SJSA1 (cell line): ENCODE results near the gene MAPKAPK2. TPM values are rescaled to one million over a fixed set of nuclear protein-coding genes. Genes with fewer than 3 reads are reported as not detected.
"Not testable (repeated sequence)": the region's sequence is repeated elsewhere in the genome, so short reads cannot be mapped to it uniquely, and the experiment has no call there.

Experiments
- DNase-seq, 2 experiments: peaks; one replicate each; pipeline ENCODE4 v3.0.0-alpha.2; 2015 to 2020; ENCODE audit warnings: low spot score in 2 of 2, low read depth in 1 of 2
- H3K27ac ChIP-seq: fragments of 250-450 bp; sonication (Bioruptor Pico); 2 replicates; pipeline ENCODE4 v1.5.1; 2020; ENCODE audit warnings: mild to moderate bottlenecking, moderate library complexity
- H3K27me3 ChIP-seq: fragments of 250-450 bp; sonication (Bioruptor Pico); replicated peaks from 2 replicates; pipeline ENCODE4 v1.5.1; 2020; ENCODE audit warnings: mild to moderate bottlenecking, moderate library complexity
- H3K36me3 ChIP-seq: fragments of 250-450 bp; sonication (Bioruptor Pico); 2 replicates; pipeline ENCODE4 v1.5.1; 2020; ENCODE audit warnings: mild to moderate bottlenecking
- H3K4me1 ChIP-seq: fragments of 250-450 bp; sonication (Bioruptor Pico); replicated peaks from 2 replicates; pipeline ENCODE4 v1.6.1; 2021; ENCODE audit warnings: mild to moderate bottlenecking
- H3K4me3 ChIP-seq: fragments of 250-450 bp; sonication (Bioruptor Pico); 2 replicates; pipeline ENCODE4 v1.5.1; 2020; ENCODE audit warnings: mild to moderate bottlenecking
- H3K9me3 ChIP-seq: fragments of 250-450 bp; sonication (Bioruptor Pico); replicated peaks from 2 replicates; pipeline ENCODE4 v1.5.1; 2020; ENCODE audit warnings: mild to moderate bottlenecking
- total RNA-seq: library from RNA; depleted of rRNA; stranded (reverse); fragments of >200 nt; shearing (Covaris generic); gene quantifications from 2 replicates; pipeline ENCODE4 v1.2.3, GENCODE V29; 2014

MAPKAPK2 gene
- total RNA-seq, 1 experiment from 2014 or later, result 58.6 TPM

DNA sequence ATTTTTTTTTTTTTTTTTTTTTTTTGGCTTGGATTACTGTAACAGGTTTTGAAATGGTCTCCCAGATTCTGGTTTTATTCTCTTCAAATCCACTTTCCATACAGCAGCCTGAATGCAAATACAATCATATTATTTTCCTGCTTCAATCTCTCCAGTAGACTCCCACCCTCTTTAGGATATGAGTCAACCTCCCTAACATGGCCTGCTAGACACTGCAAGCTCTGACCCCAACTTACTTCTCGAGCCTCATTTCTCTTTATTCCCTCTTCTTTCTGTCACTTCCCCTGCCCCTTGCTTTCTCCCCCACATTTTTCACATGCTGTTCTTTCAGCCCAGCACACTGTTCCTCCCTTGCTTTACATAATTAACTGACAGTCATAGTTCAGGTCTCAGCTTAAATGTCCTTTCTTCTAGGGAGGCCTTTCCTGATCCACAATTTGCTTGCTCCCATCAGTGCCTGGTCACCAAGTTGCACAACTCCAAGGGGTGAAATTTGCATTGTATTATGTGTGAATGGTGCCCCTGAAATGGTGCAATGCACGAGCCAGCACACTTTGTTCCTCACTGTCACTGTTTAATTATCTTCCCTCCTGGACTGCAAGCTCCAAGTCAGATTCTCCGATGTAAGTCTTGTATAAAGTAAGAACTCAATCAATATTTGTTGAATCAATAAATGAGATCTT lies 63.8 kb downstream of the MAPKAPK2 start:
- Histone ChIP-seq H3K4me1 (peaks cover 20% of the 10 kb centered on the region), H3K36me3 (no peaks in the 10 kb centered on the region), H3K27ac (no peak overlapping the region), H3K4me3 (no peak overlapping the region), H3K27me3 (no peaks in the 10 kb centered on the region), H3K9me3 (no peaks in the 10 kb centered on the region)
- DNase-seq, result no peak

DNA sequence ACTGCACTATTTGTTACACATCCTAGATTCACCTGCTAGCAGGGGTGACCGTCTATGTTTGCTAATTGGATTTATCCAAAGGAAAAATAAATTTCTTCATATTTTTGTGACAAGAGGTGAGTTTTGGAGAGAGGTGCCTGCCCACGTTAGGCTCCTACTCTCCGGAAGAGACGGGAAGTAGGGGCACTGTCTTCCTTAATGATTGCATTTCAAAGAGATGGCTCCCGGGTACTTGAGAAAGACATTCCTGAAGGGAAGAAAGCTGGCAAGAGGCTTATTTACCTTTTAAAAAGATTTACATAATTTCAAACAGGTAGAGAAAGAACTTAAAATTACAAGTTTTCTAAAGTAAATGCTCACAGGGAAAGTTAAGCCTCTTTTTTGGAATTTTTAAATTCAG lies 67.2 kb downstream of the MAPKAPK2 start:
- no peaks in the 10 kb centered on the region for H3K9me3 ChIP-seq
- DNase-seq, result no peak
- H3K36me3 ChIP-seq, result no peaks in the 10 kb centered on the region
- peaks cover 16% of the 10 kb centered on the region for H3K4me1 ChIP-seq
- no peak overlapping the region for H3K4me3 ChIP-seq
- no peaks in the 10 kb centered on the region for H3K27me3 ChIP-seq
- H3K27ac ChIP-seq, result no peak overlapping the region

DNA sequence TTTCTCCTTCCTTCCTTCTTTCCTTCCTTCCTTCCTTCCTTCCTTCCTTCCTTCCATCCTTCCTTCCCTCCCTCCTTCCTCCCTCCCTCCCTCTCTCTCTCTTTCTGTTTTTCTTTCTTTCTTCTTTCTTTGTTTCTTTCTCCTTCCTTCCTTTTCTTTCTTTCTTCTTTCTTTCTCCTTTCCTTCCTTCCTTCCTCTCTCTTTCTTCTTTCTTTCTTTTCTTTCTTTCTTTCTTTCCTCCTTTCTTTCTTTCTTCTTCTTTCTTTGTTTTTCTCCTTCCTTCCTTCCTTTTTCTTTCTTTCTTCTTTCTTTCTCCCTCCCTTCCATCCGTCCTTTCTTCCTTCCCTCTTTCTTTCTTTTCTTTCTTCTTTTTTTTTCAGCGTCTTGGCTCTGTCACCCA lies 67.8 kb downstream of the MAPKAPK2 start:
- Histone ChIP-seq H3K36me3 (no peaks in the 10 kb centered on the region), H3K27me3 (no peaks in the 10 kb centered on the region), H3K27ac (no peak overlapping the region), H3K4me3 (no peak overlapping the region), H3K4me1 (peaks cover 16% of the 10 kb centered on the region), H3K9me3 (no peaks in the 10 kb centered on the region)
- no peak for DNase-seq

DNA sequence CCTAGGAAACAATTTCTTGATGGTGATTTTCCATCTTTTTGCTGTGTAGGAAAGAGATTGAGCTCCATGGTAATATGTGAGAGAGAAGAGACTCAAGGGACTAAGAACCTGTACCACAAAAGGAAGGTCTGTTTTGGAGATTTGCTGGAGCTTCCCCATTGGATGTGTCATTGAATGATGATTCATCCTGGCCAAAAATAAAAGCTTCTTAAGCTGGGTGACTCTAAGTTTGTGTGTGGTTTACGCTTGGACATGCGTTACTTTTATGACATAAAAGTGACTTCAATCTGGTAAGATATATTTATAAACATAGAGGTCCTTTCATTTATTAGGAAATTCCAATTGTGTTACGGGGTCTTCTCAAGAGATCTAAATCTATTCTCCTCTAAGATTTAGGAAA lies 68.4 kb downstream of the MAPKAPK2 start:
- H3K4me1 ChIP-seq, result peaks cover 21% of the 10 kb centered on the region
- H3K4me3 ChIP-seq, result no peak overlapping the region
- no peaks in the 10 kb centered on the region for H3K36me3 ChIP-seq
- H3K27me3 ChIP-seq, result no peaks in the 10 kb centered on the region
- DNase-seq, result peak in 1 of 2 experiments; percentile 60
- no peaks in the 10 kb centered on the region for H3K9me3 ChIP-seq
- H3K27ac ChIP-seq, result no peak overlapping the region

DNA sequence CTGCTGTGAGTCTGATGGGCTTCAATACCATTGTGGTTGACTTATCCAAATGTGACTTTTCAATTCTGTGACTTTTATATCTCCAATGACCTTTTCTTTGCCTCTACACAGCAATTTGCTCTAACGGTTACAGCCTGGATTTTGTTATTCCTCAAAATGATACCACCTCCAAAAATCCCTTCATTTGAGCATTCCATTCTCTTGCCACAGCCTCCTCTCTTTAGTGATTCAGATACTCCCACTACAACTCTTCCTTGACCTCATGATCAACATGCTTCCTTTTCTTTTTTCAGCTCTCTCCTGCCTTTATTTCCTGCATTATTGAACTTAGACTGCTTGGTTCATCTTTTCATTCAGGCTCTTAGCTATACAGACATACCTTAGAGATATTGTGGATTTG lies 69.3 kb downstream of the MAPKAPK2 start:
- Histone ChIP-seq H3K36me3 (no peaks in the 10 kb centered on the region), H3K4me3 (no peak overlapping the region), H3K27me3 (no peaks in the 10 kb centered on the region), H3K4me1 (peaks cover 21% of the 10 kb centered on the region), H3K27ac (0 out of 2 replicates have a peak overlapping the region, but pooled peaks have one; percentile 25), H3K9me3 (no peaks in the 10 kb centered on the region)
- peak in 1 of 2 experiments; percentile 27 for DNase-seq

DNA sequence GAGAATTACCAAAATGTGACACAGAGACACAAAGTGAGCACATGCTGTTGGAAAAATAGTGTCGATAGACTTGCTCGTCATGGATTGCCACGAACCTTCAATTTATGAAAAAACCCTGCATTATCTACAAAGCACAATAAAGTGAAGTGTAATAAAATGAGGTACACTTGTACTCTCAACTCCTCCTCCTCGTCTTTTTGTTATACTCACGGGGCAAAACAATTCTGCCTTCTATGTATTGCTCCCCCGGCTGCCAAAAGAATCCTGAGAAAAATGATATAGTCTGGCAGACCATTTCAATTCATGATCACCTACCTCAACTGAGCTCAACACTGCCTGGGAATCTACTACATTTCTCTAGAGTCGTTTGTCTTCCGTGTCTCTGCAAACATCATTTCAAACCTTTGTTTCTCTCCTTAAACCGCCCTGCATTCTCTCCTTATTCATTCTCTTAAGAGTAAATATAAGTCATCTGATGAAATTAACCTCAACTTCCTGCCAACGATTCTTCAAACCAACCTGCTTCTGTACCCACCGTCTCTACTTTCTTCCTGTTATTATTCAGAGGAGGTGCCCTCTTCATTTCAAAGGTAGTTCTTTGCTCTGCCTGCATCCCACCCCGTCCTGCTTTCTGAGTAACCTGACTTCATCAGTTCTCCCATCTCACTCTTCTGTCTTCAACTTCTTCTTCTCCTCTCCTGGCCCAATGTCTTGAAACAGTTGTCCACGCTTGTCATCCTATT lies 73.0 kb downstream of the MAPKAPK2 start:
- no peak overlapping the region for H3K27ac ChIP-seq
- H3K27me3 ChIP-seq, result no peaks in the 10 kb centered on the region
- H3K4me3 ChIP-seq, result no peak overlapping the region
- no peaks in the 10 kb centered on the region for H3K36me3 ChIP-seq
- no peaks in the 10 kb centered on the region for H3K9me3 ChIP-seq
- no peak for DNase-seq
- peaks cover 20% of the 10 kb centered on the region for H3K4me1 ChIP-seq

DNA sequence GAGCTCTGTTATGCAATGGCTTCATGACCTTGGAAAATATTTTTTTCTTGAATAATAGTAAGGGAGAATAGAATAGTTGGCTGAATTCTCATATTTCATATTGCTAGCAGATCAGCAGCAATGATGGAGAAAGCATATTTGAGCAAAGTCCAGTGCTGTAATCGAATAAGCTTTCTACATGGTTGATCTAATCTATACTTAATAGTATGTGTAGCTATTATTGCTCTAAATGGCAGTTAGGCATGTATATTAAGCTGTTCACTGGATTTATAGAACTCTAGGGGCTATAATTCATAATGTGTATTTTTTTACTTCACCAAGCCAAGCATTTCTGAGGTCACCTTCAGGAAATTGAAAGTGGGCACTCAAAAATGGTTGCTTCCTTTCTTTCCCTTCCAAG lies 75.9 kb downstream of the MAPKAPK2 start:
- Histone ChIP-seq H3K36me3 (no peaks in the 10 kb centered on the region), H3K27me3 (no peaks in the 10 kb centered on the region), H3K4me3 (no peak overlapping the region), H3K27ac (no peak overlapping the region), H3K9me3 (no peaks in the 10 kb centered on the region), H3K4me1 (peaks cover 5% of the 10 kb centered on the region)
- DNase-seq, result no peak

- no peaks in the 10 kb centered on the region for H3K27me3 ChIP-seq
- H3K27ac ChIP-seq, result no peak overlapping the region
Observed at GRCh38 chr1:206761159-206761768, 76.6 kb downstream of the MAPKAPK2 start.

GRCh38 chr1:206762741-206763364 lies 78.1 kb downstream of the MAPKAPK2 start:
- not testable (repeated sequence) for DNase-seq, H3K27ac ChIP-seq, H3K4me3 ChIP-seq, H3K9me3 ChIP-seq, H3K27me3 ChIP-seq, H3K36me3 ChIP-seq
- H3K4me1 ChIP-seq, result peaks cover 17% of the 10 kb centered on the region

More at GRCh38 chr1:206761159-206761768, 76.6 kb downstream of the MAPKAPK2 start:
- DNase-seq, result no peak
- Histone ChIP-seq H3K4me1 (peaks cover 11% of the 10 kb centered on the region), H3K36me3 (no peaks in the 10 kb centered on the region), H3K9me3 (no peaks in the 10 kb centered on the region), H3K4me3 (no peak overlapping the region)

DNA sequence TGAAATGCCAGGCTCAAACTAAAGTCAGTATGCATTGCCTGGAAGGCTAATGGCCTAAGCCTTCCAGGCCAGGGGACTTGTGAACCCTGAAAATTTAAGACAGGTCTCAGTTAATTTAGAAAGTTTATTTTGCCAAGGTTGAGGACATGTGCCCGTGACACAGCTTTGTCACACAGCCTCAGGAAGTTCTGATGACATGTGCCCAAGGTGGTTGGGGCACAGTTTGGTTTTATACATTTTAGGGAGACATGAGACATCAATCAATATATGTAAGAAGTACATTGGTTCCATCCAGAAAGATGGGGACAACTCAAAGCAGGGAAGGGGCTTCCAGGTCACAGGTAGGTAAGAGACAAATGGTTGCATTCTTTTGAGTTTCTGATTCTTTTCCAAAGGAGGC lies 81.1 kb downstream of the MAPKAPK2 start:
- not testable (repeated sequence) for H3K27ac ChIP-seq, H3K36me3 ChIP-seq, DNase-seq, H3K9me3 ChIP-seq, H3K4me3 ChIP-seq, H3K27me3 ChIP-seq
- peaks cover 16% of the 10 kb centered on the region for H3K4me1 ChIP-seq

GRCh38 chr1:206766251-206766856 lies 81.6 kb downstream of the MAPKAPK2 start:
- no peaks in the 10 kb centered on the region for H3K9me3 ChIP-seq
- no peaks in the 10 kb centered on the region for H3K36me3 ChIP-seq
- peaks cover 16% of the 10 kb centered on the region for H3K4me1 ChIP-seq
- H3K4me3 ChIP-seq, result no peak overlapping the region
- peak; percentile 91 to 93 for DNase-seq
- H3K27me3 ChIP-seq, result no peaks in the 10 kb centered on the region
- no peak overlapping the region for H3K27ac ChIP-seq

GRCh38 chr1:206768472-206769303 lies 84.0 kb downstream of the MAPKAPK2 start:
- no peak overlapping the region for H3K27ac ChIP-seq
- no peak overlapping the region for H3K4me3 ChIP-seq
- DNase-seq, result no peak
- H3K4me1 ChIP-seq, result peaks cover 16% of the 10 kb centered on the region
- no peaks in the 10 kb centered on the region for H3K9me3 ChIP-seq
- H3K27me3 ChIP-seq, result no peaks in the 10 kb centered on the region
- H3K36me3 ChIP-seq, result no peaks in the 10 kb centered on the region

DNA sequence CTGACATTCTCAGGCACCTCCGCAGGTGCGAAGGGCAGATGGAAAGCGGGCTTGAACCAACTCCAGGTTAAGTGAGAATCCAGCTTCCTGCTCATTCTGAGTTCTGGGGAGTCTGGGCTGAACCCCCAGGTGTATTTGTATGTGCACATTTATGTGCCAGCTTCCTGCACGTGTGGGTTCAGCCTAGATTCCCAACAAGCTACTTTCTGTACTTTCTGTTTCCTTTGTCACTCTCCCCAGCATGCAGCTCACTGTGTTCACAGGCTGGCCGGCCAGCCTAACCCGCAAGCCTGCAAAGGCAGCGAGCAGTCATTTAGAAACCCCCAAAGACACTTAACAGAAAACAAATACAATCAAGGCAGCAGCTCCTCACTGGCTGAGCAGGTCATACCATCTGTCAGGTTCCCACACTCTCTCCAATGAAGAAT lies 84.6 kb downstream of the MAPKAPK2 start:
- Histone ChIP-seq H3K27ac (no peak overlapping the region), H3K4me1 (peaks cover 16% of the 10 kb centered on the region), H3K9me3 (no peaks in the 10 kb centered on the region), H3K27me3 (peaks cover 3% of the 10 kb centered on the region; the same call in 1 of the 2 replicates), H3K36me3 (no peaks in the 10 kb centered on the region), H3K4me3 (no peak overlapping the region)
- DNase-seq, result no peak
